Thyroid gland (tissue), 4 donors: ENCODE results near the gene ATAD3C.

Source experiments
- POLR2A ChIP-seq, 2 donors: fragments of 450-650 bp; IDR thresholded peaks; one replicate each; pipeline ENCODE4 v1.6.1; 2017; ENCODE audit warnings: antibody characterized with exemption in 2 of 2, mild to moderate bottlenecking in 2 of 2, moderate library complexity in 1 of 2
- TF ChIP-seq, protein P1 (sequence below), 6 experiments: fragments of 200-600 bp in 3 of 6; fragments of 450-650 bp in 3 of 6; sonication (generic) in 3 of 6; IDR thresholded peaks; one replicate each; pipeline ENCODE4 v1.5.1; 2016 to 2019; ENCODE audit warnings: antibody characterized with exemption in 6 of 6, mild to moderate bottlenecking in 2 of 6, inconsistent platforms in 1 of 6, moderate library complexity in 1 of 6

DNA sequence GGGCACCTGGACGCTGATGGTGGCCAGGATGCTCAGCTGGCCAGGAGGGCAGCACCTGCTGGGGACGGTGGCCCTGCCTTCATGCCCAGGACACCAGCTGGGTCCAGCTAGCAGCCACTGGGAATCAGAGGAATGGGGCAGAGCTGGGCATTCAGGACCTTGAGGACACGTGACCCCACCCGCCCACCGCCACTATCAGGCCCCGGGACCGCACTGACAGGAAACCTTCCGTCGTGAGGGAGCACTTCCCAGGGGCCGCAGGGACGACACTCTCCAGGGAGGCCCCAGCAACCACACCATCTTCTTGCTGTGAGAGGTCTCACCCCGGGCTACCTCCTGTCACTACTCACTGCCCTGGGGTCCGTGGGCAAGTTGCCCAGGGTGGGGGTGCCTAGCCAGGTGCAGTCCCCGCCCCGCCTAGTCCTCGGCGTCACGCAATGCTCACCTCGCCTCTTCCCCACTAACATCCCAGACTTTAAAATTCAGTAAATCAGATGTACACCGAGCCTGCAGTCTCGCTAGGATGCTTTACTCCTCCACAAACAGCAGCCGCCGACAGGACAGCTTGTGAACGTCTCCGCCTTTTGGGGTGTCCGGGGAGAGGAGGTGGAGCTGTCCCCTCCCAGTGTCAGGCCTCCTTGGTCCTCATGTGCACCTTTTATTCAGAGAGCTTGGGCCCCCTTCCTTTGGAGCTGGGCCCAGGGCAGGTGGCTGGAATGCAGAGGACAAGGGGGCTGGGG lies 9.1 kb upstream of the ATAD3C start:
- TF ChIP-seq, protein P1, sequence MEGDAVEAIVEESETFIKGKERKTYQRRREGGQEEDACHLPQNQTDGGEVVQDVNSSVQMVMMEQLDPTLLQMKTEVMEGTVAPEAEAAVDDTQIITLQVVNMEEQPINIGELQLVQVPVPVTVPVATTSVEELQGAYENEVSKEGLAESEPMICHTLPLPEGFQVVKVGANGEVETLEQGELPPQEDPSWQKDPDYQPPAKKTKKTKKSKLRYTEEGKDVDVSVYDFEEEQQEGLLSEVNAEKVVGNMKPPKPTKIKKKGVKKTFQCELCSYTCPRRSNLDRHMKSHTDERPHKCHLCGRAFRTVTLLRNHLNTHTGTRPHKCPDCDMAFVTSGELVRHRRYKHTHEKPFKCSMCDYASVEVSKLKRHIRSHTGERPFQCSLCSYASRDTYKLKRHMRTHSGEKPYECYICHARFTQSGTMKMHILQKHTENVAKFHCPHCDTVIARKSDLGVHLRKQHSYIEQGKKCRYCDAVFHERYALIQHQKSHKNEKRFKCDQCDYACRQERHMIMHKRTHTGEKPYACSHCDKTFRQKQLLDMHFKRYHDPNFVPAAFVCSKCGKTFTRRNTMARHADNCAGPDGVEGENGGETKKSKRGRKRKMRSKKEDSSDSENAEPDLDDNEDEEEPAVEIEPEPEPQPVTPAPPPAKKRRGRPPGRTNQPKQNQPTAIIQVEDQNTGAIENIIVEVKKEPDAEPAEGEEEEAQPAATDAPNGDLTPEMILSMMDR (IDR thresholded peaks at IDR 0.05): no peak
- no peak for TF ChIP-seq POLR2A (IDR thresholded peaks at IDR 0.05)
